NK-92 (cell line): ENCODE measurements around the gene JPT1.
"Not testable (repeated sequence)": the region's sequence is repeated elsewhere in the genome, so short reads cannot be mapped to it uniquely, and the experiment has no call there.

Experiments used
- DNase-seq: peaks from one replicate; lab custom pipeline; 2025; ENCODE audit not compliant: unreplicated experiment; lab: John Stamatoyannopoulos, UW

JPT1 gene

DNA sequence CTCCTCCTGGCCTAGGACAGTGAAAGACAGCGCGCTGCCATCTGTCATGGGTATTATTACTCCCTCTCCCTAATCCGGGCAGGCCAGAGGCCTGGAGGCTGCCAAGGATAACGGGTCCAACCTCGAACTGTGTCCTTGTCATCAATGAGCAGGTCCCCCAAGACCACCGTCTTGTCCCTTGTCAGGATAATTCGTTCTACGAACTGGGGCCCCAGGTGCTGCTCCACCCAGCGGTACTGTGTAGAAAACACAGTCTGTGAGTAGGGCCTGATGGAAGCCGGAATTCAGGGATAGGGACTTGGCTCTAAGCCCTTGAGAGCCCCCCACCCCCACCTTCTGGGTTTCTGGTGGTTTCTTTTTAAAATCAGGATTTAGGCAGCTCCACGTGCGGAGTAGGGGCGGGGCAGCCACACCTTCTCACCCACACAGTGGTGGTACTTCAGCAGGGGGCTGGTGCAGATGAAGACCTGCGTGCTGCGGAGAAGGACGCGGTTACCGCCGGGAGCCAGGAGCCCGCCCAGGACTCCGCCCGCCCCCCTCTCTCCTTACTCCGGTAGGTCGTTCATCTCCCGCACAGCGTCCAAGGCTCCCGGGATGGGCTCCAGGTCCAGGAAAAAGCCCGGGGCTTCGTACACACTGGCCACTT lies 23.6 kb downstream of the JPT1 start:
- DNase-seq = no peak

DNA sequence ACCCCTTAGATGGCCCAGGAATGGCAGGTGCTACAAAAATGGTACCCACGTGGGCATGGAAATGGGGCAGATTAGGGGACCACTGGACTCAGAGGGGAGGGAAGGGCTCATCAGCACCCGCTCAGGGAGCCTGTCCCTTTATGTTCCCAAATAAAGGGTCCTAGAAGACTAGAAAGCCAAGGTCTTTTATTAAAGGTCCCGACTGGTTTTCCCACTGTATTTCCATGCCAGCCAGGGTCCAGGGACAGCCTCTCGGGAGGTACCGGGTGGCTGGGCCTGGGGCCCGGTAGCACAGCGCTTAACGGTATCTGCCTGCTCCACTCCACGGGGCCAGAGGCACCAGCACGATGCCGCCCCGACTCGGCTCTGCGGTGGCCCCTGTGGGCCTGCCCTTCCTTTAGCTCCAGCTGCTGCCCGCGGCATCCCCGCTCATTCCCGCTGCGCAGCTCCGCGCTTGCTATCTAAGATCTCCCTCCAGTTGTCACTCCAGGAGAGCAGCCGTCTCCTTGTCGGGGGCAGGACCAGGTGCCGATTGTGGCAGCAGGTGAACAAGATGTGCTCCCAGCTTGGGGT lies 24.2 kb downstream of the JPT1 start:
- no peak for DNase-seq

DNA sequence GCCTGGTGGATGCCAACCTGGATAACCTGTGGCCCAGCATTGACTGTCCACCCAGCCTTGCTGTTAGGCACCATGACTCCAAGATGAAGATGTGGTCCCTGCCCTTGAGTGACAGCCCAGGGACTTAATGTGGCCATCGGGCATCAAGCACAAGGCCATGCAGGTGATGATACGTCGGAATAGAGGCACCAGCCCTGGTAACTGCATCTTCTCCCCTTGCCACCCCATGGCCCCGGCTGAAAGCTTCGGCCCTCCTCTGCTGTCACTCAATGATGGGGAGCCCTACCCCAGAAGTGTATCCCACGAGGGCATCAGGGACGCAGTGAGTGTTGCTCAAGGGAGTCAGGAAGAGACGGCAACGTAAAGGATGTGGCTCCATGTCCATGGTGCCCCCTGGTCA lies 24.7 kb downstream of the JPT1 start:
- DNase-seq = no peak

DNA sequence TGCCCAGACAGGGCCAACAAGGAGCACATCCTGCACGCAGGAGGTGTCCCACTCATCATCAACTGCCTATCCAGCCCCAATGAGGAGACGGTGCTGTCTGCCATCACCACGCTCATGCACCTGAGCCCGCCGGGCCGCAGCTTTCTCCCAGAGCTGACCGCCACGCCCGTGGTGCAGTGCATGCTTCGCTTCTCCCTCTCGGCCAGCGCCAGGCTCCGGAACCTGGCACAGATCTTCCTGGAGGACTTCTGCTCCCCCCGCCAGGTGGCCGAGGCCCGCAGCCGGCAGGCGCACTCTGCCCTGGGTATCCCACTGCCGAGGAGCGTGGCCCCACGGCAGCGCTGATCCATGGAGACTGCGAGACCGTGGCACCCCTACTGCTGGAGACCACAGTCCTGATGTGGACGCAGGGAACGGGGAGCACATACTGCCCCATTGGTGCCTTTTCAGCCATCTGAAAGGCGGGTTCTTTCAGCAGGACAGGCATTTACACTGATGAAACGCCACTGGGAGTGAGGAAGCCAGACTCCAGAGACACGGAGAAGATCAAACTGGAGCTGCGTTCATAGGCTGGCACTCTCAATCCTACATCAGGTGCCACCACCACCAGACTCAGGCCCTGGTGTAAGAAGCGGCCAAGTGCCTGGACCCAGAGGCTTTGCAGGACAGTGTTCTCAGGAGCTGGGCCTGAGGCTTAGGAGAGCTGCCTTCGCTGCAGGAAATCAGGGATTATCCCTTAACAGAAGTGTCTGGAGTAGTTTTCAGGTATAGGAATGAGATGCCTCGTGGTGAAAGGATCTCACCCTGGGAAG lies 25.4 kb downstream of the JPT1 start:
- DNase-seq = no peak

DNA sequence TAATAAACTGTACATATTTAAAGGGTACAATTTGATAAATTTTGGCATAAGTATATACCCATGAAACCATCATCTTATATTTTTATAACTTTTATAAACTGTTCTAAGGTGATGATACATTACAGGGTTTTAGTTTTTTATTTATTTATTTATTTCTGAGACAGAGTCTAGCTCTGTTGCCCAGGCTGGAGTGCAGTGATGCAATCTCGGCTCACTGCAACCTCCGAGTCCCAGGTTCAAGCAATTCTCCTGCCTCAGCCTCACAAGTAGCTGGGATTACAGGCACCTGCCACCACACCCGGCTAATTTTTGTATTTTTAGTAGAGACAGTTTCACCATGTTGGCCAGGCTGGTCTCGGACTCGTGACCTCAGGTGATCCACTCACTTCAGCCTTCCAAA lies 26.4 kb downstream of the JPT1 start:
- DNase-seq = not testable (repeated sequence)

DNA sequence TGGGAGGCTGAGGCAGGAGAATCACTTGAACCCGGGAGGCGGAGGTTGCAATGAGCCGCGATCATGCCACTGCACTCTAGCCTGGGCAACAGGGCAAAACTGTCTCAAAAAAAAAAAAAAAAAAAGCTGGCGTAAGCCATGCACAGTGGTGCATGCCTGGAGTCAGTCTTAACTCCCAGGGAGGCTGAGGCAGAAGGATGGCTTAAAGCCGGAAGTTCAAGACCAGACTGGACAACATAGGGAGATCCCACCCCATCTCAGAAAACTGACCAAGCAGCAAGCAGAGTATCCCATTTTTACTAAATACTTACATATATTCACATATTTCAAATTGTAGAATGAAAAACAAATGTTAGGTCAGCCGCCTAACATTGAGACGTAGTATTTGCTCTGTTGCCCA lies 27.4 kb downstream of the JPT1 start:
- no peak for DNase-seq

DNA sequence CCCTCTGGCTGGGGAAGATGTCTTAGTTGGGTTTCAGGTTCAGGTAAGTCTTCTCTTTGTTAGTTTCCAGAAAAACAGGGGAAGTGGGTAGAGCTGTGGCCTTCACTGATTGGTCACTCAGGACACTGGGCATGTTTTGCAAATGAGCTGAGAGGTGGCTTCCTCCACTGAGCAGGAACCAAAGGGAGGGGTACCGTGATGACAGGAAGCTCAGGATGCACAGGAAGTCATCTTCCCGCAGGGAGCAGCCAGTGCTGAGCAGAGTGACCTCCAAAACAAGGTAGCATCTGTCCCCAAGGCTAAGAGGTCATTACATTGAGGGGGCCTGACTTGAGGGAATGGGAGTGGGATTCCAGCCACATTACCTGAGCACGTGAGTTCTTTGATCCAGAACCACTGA lies 28.3 kb downstream of the JPT1 start:
- no peak for DNase-seq

DNA sequence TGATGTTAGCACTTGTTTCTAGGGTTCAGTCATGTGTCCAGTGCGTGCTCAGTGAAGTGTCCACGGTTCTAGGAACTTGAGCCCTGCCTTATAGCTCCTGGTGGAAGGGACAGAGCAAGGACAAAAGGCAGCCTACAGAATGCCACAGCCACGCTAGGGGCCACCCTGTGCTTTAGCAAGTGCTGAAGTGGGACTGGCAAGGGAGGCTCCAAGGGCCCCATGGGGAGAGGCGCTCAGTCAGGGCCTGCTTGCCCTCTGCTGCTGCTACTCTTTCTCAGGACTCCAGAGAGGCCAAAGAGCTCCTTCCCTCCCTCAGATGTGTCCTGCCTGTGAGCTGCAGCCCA lies 29.5 kb downstream of the JPT1 start:
- no peak for DNase-seq

DNA sequence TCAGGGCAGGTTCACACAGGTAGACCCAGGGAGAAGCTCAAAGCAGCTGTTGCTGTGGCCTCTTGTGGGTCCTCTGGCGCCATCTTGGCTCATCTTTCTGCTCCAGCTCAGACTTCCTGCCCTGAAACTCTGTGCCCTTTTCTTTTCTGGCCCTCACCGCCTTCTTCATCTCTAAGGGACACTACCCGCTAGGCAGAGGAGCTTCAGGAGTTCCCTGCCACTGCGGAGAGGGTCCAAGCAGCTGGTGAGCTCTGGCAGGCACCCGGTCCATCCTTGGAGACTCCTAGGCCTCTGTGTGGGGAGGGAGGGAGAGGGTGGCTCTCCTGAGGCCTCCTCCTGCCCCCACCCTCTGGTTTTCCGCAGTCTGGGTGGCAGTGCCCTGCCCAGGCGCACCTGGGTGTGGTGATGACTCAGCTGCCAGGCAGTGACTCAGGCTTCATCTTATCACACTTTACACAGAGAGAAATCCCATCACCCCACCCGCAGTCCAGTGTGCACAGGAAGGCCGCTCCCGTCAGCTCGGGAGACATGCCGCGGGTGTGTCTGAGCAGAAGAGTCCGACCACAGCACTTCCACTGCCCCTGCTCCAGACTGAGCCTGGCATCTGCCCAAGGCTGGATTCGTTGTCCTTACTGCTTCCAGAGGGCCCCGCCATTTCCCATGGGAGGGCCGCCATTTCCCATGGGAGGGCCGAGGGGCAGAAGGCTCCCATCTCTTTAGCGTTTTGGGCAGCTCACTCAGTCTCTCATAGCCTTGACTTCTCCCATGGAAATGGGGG lies 30.1 kb downstream of the JPT1 start:
- DNase-seq = no peak

DNA sequence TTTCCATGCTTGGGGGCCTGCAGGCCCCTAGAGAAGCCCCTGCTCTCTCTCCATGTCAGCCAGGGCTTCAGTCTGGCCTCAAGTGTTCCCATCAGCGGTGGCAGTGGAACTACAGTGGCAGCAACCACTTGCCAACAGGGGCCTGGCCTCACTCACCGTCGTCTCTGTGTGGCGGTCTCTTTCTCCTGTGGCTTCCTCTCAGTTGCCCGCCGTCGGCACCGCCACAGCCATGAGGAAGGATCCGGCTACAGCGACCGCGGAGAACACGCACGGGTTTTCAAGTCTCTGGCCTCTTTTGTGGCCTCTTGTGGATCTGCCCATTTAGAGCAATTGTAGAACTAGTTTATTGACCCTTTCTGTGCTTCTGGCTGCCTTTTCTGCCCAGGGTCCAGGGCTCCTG lies 36.0 kb downstream of the JPT1 start:
- DNase-seq = no peak

DNA sequence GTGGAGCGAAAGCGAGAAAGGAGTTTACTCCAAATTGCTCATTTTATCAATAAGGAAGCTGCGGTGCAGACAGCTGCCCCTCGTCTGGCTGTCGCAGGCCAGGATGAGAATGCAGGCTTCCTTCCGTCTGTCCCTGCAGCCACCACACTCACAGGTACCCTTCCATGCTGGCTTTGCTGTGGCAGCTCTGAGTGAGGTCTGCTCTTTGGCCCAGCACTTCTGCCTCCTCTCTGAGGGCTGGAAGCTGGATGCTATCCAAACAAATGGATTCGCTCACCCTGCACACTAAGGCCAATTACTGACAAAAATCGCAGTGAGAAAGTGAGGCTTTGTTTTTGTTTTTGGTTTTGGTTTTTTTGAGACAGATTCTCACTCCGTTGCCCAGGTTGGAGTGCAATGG lies 37.6 kb downstream of the JPT1 start:
- no peak for DNase-seq

DNA sequence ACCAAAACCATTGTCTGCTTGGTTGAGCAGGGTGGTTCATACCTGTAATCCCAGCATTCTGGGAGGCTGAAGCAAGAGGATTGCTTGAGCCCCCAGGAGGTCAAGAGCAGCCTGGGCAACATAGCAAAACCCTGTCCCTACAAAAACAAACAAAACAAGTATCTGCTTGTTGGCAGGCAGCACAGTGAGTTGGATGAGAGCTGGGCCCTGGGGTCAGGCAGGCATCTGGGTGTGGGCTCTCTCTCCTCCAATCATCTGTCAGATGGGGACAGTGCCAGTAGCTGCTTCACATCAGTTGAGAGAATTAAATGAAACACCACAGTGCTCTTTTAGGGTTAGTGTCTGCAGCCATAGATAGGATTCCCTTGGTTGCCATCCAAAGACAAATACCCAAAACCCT lies 38.8 kb downstream of the JPT1 start:
- no peak for DNase-seq

DNA sequence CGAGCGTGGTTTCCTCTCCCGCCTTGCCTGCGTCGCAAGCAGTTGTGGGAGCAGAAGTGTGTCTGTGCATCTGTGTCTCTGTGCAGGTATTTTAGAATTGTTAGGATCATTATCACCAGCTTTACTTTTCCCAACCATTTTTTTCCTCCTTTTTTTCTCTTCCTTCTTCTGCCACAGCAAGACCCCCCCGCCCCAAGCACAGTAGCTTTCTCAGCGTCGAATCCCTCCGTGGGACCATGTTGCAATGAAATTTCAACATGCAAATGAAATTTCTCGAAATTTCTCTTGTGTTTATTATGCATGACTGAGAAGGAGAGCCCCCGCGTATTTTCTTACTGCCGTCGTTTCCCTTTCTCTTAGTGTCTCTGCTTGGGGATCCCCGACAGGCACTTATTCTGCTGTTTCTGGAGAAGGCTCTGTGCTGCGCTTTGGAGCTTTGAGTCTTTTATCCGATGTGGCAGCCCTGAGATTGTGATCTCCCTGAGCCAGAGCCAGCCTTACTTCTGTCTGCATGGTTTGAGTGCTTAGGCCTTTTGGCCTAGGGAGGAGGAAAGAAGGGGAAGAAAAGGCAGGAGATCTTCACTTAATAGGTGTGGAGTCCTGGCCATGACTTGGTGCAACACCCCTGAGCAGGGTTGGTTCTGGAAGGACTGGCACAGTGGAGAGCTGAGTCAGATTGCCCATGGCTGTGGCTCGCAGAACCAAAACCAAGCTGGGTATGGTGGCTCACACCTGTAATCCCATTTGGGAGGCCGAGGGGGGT lies 39.6 kb downstream of the JPT1 start:
- no peak for DNase-seq

DNA sequence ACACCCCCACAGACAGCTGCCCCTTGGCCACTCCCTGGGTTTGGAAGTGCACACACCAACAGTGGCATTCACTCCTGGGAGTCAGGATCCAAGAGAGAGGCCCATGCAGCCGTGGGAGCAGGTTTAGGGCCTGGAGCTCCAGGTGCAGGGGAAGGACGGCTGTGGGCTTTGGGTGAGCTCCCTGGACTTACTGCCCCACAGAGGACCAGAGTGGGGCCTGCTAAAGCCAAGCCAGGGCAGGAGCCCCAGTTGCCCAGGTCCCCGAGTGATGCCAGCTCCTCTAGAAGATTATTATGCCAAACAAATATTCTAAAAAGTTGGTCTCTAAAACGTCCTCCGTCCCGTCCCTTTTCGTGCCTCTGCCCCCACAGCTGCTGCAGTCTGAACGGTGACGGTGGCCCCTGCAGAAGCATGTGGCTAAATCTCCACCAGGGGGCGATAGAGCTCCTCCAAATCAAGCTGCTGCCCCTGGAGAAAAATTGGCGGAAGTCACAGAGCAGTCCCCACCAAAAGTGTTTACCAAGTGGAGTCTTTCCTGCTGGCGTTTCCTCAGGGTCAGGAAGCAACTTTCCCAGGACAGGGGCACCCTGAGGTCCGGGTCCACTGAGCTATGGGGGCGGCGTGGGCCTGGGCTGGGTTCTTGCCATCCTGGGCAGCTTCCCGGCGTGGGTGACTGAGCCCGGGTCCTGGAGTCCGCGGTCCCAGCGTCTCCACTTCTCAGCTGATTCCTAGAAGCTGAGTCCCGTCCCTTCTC lies 40.3 kb downstream of the JPT1 start:
- peak; percentile 47 for DNase-seq

DNA sequence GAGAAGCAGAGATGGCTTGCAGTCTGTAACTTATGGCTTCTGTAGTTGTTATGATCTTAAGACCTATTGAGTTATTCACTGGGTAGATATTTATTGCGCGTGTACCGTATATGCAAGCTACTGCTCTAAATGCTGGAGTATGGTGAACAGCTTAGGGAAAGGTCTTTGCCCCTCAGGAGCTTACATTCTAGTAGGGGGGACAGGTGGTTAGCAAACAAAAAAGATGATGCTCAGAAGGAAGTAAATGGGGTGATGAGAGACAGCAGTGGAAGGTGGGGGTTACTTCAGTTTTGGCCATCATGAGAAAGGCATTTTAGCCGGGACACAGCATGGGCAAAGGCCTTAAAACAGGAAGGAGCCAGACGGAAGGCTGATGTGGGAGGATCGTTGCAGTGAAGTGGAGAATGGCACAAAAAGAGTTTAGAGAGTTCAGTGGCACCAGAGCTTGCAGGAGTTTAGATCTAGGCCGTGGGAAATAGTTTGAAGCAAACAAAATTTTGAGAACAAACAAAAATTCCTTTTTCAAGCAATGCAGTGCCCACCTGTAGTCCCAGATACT lies 42.5 kb downstream of the JPT1 start:
- no peak for DNase-seq

DNA sequence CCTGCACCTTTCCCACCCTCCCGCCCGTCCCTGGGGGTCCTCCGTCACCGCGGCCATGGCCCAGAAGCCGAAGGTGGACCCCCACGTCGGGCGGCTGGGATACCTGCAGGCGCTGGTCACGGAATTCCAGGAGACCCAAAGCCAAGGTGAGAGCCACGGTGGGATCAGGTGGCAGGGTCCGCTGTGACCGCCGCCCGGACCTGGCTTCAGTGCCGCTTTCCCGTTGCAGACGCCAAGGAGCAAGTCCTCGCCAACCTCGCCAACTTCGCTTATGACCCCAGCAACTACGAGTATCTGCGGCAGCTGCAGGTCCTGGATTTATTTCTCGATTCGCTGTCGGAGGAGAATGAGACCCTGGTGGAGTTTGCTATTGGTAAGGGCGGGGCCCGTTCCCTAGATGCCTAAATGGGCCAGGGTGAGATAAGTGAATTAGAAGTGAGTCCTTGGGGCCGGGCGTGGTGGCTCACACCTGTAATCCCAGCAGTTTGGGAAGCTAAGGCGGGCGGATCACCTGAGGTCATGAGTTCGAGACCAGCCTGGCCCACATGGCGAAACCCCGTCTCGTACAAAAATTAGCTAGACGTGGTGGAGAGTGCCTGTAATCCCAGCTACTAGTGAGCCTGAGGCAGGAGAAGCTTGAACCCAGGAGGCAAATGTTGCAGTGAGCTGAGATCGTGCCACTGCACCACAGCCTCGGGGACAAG lies 43.9 kb downstream of the JPT1 start:
- no peak for DNase-seq

DNA sequence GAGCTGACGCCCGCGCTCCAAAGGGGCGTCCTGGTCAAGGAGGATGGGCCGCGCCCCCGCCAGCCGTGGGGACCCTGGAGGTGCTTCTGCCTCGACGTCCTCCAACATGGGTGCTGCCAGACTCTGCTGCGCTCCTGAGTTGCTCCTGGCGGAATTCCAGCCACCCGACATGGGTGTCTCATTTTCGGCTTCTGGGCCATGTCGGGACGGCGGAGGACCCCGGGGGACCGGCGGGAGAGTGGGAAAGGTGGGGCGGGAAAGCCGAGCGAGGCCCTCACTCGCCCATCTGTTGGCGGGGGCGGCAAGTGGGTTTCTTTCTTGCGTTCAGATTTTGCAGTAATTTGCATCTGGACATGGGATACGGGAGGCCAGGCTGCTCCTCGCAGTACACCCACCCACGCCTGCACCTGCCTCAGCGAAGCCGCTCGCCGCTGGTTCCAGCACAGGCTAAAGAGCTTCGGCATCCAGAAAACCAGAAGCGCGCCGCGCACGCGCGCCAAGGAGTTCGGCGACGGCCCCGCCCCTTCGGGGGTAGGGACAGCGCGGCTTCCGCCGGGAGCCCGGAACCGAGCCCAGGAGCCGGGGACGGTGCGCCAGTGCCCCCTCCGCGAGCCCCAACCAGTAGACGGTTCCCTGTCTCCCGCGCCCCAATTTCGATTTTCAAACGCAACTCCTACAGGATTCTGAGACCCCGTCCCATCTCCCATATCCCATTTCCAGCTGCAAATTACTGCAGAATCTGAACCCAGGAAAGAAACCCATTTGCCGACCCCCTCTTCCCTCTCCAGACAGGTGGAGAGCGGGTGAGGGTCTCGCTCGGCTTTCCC lies 44.7 kb downstream of the JPT1 start, which contains the start of gene ARMC7:
Gene ARMC7, plus strand, starts transcription at position 563 of the 827 bp plus-strand sequence. CDS start 320 bp downstream, outside the sequence.
- DNase-seq = no peak

DNA sequence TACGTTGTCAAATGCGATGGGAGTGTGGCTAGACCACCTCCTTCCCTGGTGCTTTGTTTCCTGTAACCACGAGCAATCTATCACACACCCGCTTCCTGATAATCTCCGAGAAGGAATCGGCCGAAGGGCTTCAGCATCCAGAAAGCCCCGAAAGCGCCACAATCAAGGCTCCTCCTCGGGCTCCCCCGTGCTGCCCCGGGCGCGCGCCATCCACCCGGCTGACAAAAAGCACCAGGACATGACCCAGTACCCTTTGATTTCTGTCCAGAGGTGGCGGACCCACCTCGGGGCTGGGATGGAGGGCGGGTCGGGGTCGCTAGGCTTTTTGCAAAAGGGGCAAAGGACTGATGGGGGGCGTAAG lies 45.3 kb downstream of the JPT1 start:
- DNase-seq = no peak
